Ectodermal cell (in vitro differentiated cells): ENCODE measurements around the gene SERF2.
"Not testable (repeated sequence)": the region's sequence is repeated elsewhere in the genome, so short reads cannot be mapped to it uniquely, and the experiment has no call there.

Experiments used
- H3K27ac ChIP-seq: 2 replicates; pipeline ENCODE4 v1.7.0; 2013; ENCODE audit warnings: mild to moderate bottlenecking, low read depth, low read length; ENCODE audit not compliant: insufficient read depth, poor library complexity, severe bottlenecking
- H3K27me3 ChIP-seq: 2 replicates; pipeline ENCODE4 v1.7.0; 2013; ENCODE audit warnings: mild to moderate bottlenecking, low read length; ENCODE audit not compliant: insufficient read depth, control insufficient read depth, poor library complexity, severe bottlenecking
- H3K36me3 ChIP-seq: one replicate; pipeline ENCODE4 v1.7.0; 2013; ENCODE audit warnings: low read length; ENCODE audit not compliant: control insufficient read depth, insufficient read depth
- H3K4me1 ChIP-seq: one replicate; pipeline ENCODE4 v1.7.0; 2013; ENCODE audit warnings: low read length; ENCODE audit not compliant: control insufficient read depth, insufficient read depth
- H3K4me3 ChIP-seq: 2 replicates; pipeline ENCODE4 v1.7.0; 2013; ENCODE audit warnings: low read depth, low read length, control low read depth; ENCODE audit not compliant: insufficient read depth
- H3K9me3 ChIP-seq: 2 replicates; pipeline ENCODE4 v1.7.0; 2013; ENCODE audit warnings: mild to moderate bottlenecking, low read length, moderate library complexity; ENCODE audit not compliant: control insufficient read depth
- WGBS, 2 experiments: methylation state at CpG; one replicate each; pipeline ENCODE4 v1.1.7; 2013; ENCODE audit warnings: missing lambda C conversion rate in 2 of 2; 5-methylcytosine and 5-hydroxymethylcytosine counted together

SERF2 gene

DNA sequence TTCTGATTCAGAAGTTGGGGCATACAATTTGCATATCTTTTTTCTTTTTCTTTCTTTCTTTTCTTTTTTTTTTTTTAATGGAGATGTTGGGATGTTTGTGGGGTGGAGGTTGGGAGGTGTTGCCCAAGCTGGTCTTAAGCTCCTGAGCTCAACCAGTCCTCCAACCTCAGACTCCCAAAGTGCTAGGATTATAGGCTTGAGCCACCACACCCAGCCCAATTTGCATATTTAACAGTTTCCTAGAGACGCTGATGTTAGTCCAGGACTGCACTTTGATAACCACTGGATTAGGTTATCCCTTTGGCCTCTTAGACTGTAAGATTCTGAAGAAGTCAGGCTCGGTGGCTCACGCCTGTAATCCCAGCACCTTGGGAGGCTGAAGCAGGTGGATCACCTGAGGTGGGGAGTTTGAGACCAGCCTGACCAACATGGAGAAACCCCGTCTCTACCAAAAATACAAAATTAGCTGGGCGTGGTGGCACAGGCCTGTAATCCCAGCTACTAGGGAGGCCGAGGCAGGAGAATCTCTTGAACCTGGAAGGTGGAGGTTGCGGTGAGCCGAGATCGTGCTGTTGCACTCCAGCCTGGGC lies 37.9 kb downstream of the SERF2 start:
- WGBS, 2 experiments: 95 to 97% methylated on average over 9 of the region's 9 CpGs
- not testable (repeated sequence) for H3K9me3 ChIP-seq, H3K36me3 ChIP-seq, H3K27me3 ChIP-seq, H3K4me1 ChIP-seq, H3K27ac ChIP-seq, H3K4me3 ChIP-seq

DNA sequence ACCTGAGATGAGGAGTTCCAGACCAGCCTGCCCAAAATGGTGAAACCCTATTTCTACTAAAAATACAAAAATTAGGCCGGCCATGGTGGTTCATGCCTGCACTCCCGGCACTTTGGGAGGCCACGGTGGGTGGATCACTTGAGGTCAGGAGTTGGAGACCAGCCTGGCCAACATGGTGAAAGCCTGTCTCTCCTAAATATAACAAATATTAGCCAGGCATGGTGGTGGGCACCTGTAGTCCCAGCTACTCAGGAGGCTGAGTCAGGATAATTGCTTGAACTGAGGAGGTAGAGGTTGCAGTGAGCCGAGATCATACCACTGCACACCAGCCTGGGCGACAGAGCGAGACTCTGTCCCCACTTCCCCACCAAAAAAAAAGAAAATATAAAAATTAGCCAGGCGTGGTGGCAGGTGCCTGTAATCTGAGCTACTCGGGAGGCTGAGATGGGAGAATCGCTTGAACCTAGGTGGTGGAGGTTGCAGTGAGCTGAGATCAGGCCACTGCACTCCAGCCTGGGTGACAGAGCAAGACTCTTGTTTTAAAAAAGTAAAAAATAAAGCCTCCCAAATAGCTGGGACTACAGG lies 38.7 kb downstream of the SERF2 start:
- not testable (repeated sequence) for H3K4me3 ChIP-seq, H3K9me3 ChIP-seq, H3K4me1 ChIP-seq, H3K36me3 ChIP-seq, H3K27ac ChIP-seq, H3K27me3 ChIP-seq
- WGBS, 2 experiments: 91 to 94% methylated on average over 9 of the region's 9 CpGs

DNA sequence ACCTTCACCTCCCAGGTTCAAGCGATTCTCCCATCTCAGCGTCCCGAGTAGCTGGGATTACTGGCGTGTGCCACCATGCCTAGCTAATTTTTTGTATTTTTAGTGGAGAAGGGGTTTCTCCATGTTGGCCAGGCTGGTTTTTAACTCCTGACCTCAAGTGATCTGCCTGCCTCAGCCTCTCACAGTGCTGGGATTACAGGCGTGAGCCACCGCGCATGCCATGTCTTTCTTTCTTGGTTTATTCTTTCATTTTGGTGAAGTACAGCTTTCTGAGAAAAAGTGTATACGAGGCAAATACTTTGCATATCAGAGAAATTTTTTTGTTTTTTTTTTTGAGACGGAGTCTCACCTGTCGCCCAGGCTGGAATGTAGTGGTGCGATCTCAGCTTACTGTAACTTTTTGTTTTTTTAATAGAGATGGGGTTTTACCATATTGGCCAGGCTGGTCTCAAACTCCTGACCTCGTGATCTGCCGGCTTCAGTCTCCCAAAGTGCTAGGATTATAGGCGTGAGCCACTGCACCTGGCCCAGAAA lies 39.5 kb downstream of the SERF2 start:
- H3K9me3 ChIP-seq, H3K4me1 ChIP-seq, H3K27ac ChIP-seq, H3K27me3 ChIP-seq, H3K4me3 ChIP-seq, H3K36me3 ChIP-seq: not testable (repeated sequence)
- 92% methylated on average over 14 of the region's 14 CpGs for WGBS, 2 experiments

DNA sequence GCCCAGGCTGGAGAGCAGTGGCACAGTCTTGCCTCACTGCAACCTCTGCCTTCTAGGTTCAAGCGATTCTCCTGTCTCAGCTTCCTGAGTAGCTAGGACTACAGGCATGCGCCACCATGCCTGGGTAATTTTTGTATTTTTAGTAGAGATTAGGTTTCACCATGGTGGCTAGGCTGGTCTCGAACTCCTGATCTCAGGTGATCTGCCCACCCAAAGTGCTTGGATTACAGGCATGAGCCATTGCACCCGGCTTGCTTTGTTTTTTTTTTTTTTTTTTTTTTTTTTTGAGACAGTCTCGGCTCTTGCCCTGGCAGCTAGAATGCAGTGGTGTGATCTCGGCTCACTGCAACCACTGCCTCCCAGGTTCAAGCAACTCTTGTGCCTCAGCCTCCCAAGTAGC lies 40.4 kb downstream of the SERF2 start:
- H3K4me3 ChIP-seq, H3K9me3 ChIP-seq, H3K4me1 ChIP-seq, H3K36me3 ChIP-seq, H3K27ac ChIP-seq, H3K27me3 ChIP-seq: not testable (repeated sequence)
- WGBS, 2 experiments: 94 to 95% methylated on average over 6 of the region's 6 CpGs

DNA sequence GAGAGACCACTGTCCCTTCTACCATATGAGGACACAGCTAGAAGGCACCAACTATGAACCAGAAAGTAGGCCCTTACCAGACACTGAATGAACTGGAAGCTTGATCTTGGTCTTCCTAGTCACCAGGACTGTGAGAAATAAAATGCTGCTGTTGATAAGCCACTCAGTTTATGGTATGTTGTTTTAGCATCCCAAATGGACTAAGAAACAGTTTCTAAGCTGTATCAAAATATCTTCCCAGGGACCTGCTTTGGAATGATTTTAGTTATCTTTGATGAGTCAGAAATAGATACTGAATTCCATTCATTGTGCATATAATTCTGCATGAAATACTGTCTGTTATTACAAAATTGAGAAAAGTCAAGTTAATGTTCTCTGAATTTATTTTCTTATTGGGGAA lies 53.3 kb downstream of the SERF2 start:
- Histone ChIP-seq H3K27me3 (no peaks in the 10 kb centered on the region), H3K9me3 (no peaks in the 10 kb centered on the region), H3K27ac (no peak overlapping the region), H3K4me3 (no peak overlapping the region), H3K36me3 (peaks cover 11% of the 10 kb centered on the region), H3K4me1 (no peaks in the 10 kb centered on the region)
